ENCODE results near the gene MAST4.

DNA sequence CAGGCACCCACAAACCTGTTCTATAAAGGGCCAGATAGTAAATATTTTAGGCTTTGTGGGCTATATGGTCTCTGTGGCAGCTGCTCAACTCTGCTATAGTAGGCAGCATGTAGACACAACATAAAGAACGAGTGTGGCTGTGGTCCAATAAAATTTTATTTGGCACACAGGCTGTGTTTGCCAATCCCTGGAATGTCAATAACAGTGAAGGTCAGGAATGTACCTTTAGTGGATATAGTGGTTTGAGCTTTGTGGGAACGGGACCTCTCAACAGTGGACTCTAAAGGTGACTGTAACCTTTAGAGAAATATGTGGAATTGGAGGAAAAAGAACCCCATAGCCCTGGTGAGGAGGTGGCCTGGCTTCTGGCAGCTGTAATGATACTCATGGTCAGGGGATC, 145.2 kb downstream of the MAST4 start:
- TF ChIP-seq EZH2 (IDR thresholded peaks at IDR 0.05) (no peak), EZH2phosphoT487 (IDR thresholded peaks at IDR 0.05) (no peak)

Data from neural progenitor cell (in vitro differentiated cells).